ENCODE measurements around the gene PDE8A.

Gene PDE8A

GRCh38 chr15:85120351-85121113 lies 138.9 kb downstream of the PDE8A start:
- Mint-ChIP-seq H3K9me3 (no peaks in the 10 kb centered on the region), H3K4me3 (no peak overlapping the region), H3K36me3 (peaks cover 56 to 73% of the 10 kb centered on the region in 2 donors), H3K27ac (no peak overlapping the region), H3K27me3 (no peaks in the 10 kb centered on the region), H3K4me1 (peaks cover 4 to 21% of the 10 kb centered on the region in 2 donors)
- DNase-seq (no peak), ATAC-seq (replicated peaks) (no peak)

- DNase-seq (no peak), ATAC-seq (replicated peaks) (no peak)
- no peaks in the 10 kb centered on the region for H3K9me3 Mint-ChIP-seq
- H3K4me1 Mint-ChIP-seq = no peaks in the 10 kb centered on the region
- H3K36me3 Mint-ChIP-seq = peaks cover 48 to 75% of the 10 kb centered on the region in 2 donors
- no peak overlapping the region for H3K27ac Mint-ChIP-seq
- H3K27me3 Mint-ChIP-seq = no peaks in the 10 kb centered on the region
- H3K4me3 Mint-ChIP-seq = no peak overlapping the region
Measured at GRCh38 chr15:85124173-85124572, 142.5 kb downstream of the PDE8A start.

DNA sequence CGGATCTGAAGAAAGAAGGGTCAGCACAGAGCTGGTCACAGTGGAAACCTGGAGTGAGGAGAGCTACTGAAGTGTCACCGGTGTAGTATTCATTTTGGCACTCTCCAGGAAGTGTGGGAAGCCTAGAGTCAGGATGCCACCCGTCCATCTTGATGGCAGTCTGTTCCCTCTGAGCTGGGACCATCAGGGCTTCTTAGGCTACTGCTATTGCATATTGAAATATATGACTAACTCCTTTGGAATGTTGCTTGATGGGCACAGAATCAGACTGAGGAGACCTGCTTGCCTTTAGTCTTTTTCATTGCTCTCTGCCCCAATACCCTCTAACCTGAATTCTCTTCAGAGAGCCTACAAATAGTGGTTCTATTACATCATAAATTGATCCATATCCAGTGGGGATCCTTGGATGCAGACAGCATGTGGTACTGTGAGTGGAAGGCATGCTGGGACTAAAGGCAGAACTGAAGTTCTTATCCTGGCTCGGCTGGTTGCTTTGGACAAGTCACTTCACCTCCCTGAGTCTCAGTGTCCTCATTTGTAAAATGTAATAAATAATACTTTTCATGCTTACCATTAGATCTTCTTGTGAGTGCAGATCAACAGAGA lies 143.5 kb downstream of the PDE8A start:
- DNase-seq = no peak
- no peaks in the 10 kb centered on the region for H3K27me3 Mint-ChIP-seq

GRCh38 chr15:85128621-85129020 lies 147.0 kb downstream of the PDE8A start:
- no peak overlapping the region for H3K4me3 Mint-ChIP-seq
- H3K27me3 Mint-ChIP-seq = no peaks in the 10 kb centered on the region
- no peak overlapping the region for H3K27ac Mint-ChIP-seq
- peaks cover 4 to 8% of the 10 kb centered on the region in 2 donors for H3K9me3 Mint-ChIP-seq
- no peak for ATAC-seq (replicated peaks)
- no peaks in the 10 kb centered on the region for H3K4me1 Mint-ChIP-seq
- peaks cover 65 to 93% of the 10 kb centered on the region in 2 donors for H3K36me3 Mint-ChIP-seq
- no peak for DNase-seq

More for the DNA sequence above, 143.5 kb downstream of the PDE8A start:
- H3K4me1 Mint-ChIP-seq = no peaks in the 10 kb centered on the region
- H3K27ac Mint-ChIP-seq = no peak overlapping the region
- H3K9me3 Mint-ChIP-seq = no peaks in the 10 kb centered on the region
- no peak overlapping the region for H3K4me3 Mint-ChIP-seq
- H3K36me3 Mint-ChIP-seq = peaks cover 49 to 84% of the 10 kb centered on the region in 2 donors
- no peak for ATAC-seq (replicated peaks)

DNA sequence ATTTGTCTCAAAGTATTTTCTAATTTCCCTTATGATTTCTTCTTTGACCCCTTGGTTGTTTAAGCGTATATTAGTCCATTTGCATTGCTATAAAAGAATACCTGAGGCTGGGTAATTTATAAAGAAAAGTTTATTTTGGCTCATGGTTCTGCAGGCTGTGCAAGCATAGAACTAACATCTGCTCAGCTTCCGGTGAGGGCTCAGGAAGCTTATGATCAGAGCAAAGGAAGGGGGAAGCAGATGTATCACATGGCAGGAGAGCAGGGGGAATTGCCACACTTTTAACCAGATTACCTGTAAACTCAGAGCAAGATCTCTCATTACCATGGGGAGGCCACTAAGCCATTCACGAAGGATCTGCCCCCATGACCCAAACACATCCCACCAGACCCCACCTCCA lies 148.2 kb downstream of the PDE8A start:
- no peaks in the 10 kb centered on the region for H3K27me3 Mint-ChIP-seq
- H3K4me1 Mint-ChIP-seq = no peaks in the 10 kb centered on the region
- DNase-seq (no peak), ATAC-seq (replicated peaks) (no peak)
- no peak overlapping the region for H3K4me3 Mint-ChIP-seq
- H3K36me3 Mint-ChIP-seq = peaks cover 61 to 93% of the 10 kb centered on the region in 2 donors
- peaks cover 4 to 8% of the 10 kb centered on the region in 2 donors for H3K9me3 Mint-ChIP-seq
- H3K27ac Mint-ChIP-seq = peak overlapping the region; percentile 33

DNA sequence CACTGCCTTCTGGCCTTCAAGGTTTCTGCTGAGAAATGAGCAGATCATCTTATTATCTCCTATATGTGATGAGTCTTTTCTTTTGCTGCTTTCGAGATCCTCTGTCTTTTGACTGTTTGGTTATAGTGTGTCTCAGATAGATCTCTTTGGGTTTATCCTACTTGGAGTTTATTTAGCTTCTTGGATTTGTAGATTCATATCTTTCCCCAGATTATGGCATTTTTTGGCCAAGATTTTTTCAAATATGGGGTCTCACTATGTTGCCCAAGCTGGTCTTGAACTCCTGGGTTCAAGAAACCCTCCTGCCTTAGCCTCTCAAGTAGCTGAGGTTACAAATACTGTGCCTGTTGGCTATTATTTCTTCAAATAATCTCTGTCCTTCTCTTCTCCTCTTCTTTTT lies 150.3 kb downstream of the PDE8A start:
- no peaks in the 10 kb centered on the region for H3K27me3 Mint-ChIP-seq
- H3K9me3 Mint-ChIP-seq = peaks cover 4 to 8% of the 10 kb centered on the region in 2 donors
- no peak overlapping the region for H3K27ac Mint-ChIP-seq
- H3K4me1 Mint-ChIP-seq = no peaks in the 10 kb centered on the region
- H3K4me3 Mint-ChIP-seq = no peak overlapping the region
- DNase-seq (no peak), ATAC-seq (replicated peaks) (no peak)
- H3K36me3 Mint-ChIP-seq = peaks cover 64 to 92% of the 10 kb centered on the region in 2 donors

GRCh38 chr15:85133709-85134108 lies 152.1 kb downstream of the PDE8A start:
- Mint-ChIP-seq H3K27me3 (no peaks in the 10 kb centered on the region), H3K4me1 (no peaks in the 10 kb centered on the region), H3K4me3 (no peak overlapping the region), H3K9me3 (peaks cover 4 to 8% of the 10 kb centered on the region in 2 donors), H3K36me3 (peaks cover 65 to 91% of the 10 kb centered on the region in 2 donors), H3K27ac (no peak overlapping the region)
- ATAC-seq (replicated peaks) = no peak
- DNase-seq = no peak

GRCh38 chr15:85137489-85138168 lies 156.0 kb downstream of the PDE8A start:
- H3K36me3 Mint-ChIP-seq = peaks cover 56 to 76% of the 10 kb centered on the region in 2 donors
- H3K4me1 Mint-ChIP-seq = peaks cover 0 to 3% of the 10 kb centered on the region in 2 donors
- DNase-seq (no peak), ATAC-seq (replicated peaks) (no peak)
- peaks cover 0 to 2% of the 10 kb centered on the region in 2 donors for H3K9me3 Mint-ChIP-seq
- H3K27ac Mint-ChIP-seq = no peak overlapping the region
- H3K4me3 Mint-ChIP-seq = no peak overlapping the region
- no peaks in the 10 kb centered on the region for H3K27me3 Mint-ChIP-seq

GRCh38 chr15:85139391-85139790 lies 157.7 kb downstream of the PDE8A start:
- Mint-ChIP-seq H3K4me3 (no peak overlapping the region), H3K9me3 (peaks cover 0 to under 1% of the 10 kb centered on the region in 2 donors), H3K4me1 (peaks cover 0 to 3% of the 10 kb centered on the region in 2 donors), H3K27me3 (no peaks in the 10 kb centered on the region), H3K36me3 (peaks cover 47 to 58% of the 10 kb centered on the region in 2 donors), H3K27ac (no peak overlapping the region)
- ATAC-seq (replicated peaks) = no peak
- no peak for DNase-seq

- H3K4me1 Mint-ChIP-seq = peaks cover 0 to 3% of the 10 kb centered on the region in 2 donors
- no peak overlapping the region for H3K27ac Mint-ChIP-seq
- ATAC-seq (replicated peaks) (no peak), DNase-seq (no peak)
- H3K36me3 Mint-ChIP-seq = peaks cover 31 to 36% of the 10 kb centered on the region in 2 donors
- H3K9me3 Mint-ChIP-seq = peaks cover 0 to 2% of the 10 kb centered on the region in 2 donors
- H3K4me3 Mint-ChIP-seq = no peak overlapping the region
- H3K27me3 Mint-ChIP-seq = peaks cover 0 to 4% of the 10 kb centered on the region in 2 donors
Measured at GRCh38 chr15:85141726-85142125, 160.1 kb downstream of the PDE8A start.

DNA sequence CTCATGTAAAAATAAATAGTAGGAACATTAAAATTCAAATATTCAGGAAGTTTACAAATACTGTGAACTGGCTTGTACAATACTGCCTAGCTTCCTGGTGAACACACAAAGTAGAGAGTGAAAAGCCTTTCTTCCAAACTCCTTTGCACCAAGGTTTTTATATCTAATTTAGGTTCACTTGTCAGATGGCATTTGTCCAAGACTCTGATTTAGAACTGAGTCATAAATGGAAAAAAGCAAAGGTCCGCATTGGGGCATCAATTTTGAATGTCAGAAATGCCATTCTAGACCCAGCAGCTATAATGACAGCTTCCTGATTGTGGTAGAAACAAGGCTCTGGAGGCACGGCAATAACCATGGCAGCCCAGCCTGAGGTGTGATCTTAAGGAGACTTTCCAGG lies 160.7 kb downstream of the PDE8A start:
- Mint-ChIP-seq H3K27ac (no peak overlapping the region), H3K9me3 (peaks cover 0 to 2% of the 10 kb centered on the region in 2 donors), H3K4me3 (no peak overlapping the region), H3K27me3 (peaks cover 0 to 4% of the 10 kb centered on the region in 2 donors), H3K36me3 (peaks cover 25 to 31% of the 10 kb centered on the region in 2 donors), H3K4me1 (peaks cover 0 to 3% of the 10 kb centered on the region in 2 donors)
- ATAC-seq (replicated peaks) = peak; percentile 44 to 50
- no peak for DNase-seq

GRCh38 chr15:85149465-85150129 lies 167.9 kb downstream of the PDE8A start:
- no peak for ATAC-seq (replicated peaks)
- Mint-ChIP-seq H3K27me3 (peaks cover 9 to 13% of the 10 kb centered on the region in 2 donors), H3K36me3 (peaks cover 0 to 5% of the 10 kb centered on the region in 2 donors), H3K27ac (no peak overlapping the region), H3K4me3 (no peak overlapping the region), H3K4me1 (peaks cover 0 to 2% of the 10 kb centered on the region in 2 donors), H3K9me3 (peaks cover 5 to 7% of the 10 kb centered on the region in 2 donors)
- DNase-seq = no peak

GRCh38 chr15:85150130-85150480 lies 168.4 kb downstream of the PDE8A start:
- H3K4me3 Mint-ChIP-seq = no peak overlapping the region
- no peak overlapping the region for H3K27ac Mint-ChIP-seq
- no peak for DNase-seq
- peaks cover 5 to 7% of the 10 kb centered on the region in 2 donors for H3K9me3 Mint-ChIP-seq
- no peak for ATAC-seq (replicated peaks)
- peaks cover 0 to 5% of the 10 kb centered on the region in 2 donors for H3K36me3 Mint-ChIP-seq
- peaks cover 5 to 13% of the 10 kb centered on the region in 2 donors for H3K27me3 Mint-ChIP-seq
- H3K4me1 Mint-ChIP-seq = peaks cover 0 to 2% of the 10 kb centered on the region in 2 donors

DNA sequence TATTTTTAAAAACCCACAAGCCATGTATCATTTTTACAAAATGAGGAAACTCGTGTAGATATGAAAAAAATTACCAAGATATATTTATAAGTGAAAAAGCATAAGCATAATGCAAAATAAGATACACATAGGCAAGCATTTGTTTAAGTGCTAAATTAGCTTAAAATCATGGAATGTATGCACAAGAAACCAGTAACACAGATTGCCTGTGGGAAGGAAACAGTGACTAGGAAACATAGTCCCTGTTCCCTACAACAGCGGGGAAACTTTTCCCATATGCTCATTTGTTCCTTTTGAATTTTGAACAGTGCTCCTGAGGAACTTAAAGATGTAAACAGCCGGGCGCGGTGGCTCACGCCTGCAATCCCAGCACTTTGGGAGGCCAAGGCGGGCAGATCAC lies 169.5 kb downstream of the PDE8A start:
- peaks cover 5 to 7% of the 10 kb centered on the region in 2 donors for H3K9me3 Mint-ChIP-seq
- H3K4me3 Mint-ChIP-seq = no peak overlapping the region
- peaks cover 8 to 17% of the 10 kb centered on the region in 2 donors for H3K27me3 Mint-ChIP-seq

More for the DNA sequence above, 169.5 kb downstream of the PDE8A start:
- H3K27ac Mint-ChIP-seq = no peak overlapping the region
- peaks cover 0 to 2% of the 10 kb centered on the region in 2 donors for H3K4me1 Mint-ChIP-seq
- ATAC-seq (replicated peaks) (no peak), DNase-seq (no peak)
- H3K36me3 Mint-ChIP-seq = peaks cover 0 to 5% of the 10 kb centered on the region in 2 donors

Data from stimulated activated naive B cell treated with anti-CD40 and anti-IgM and Interleukin-4, amounts not matched to agents 10 μg/mL and 1 μg/mL and 100 μg/mL, for 72 hours (primary cell).